Measurements from ENCODE around the gene NELFA. TPM values are rescaled to one million over a fixed set of nuclear protein-coding genes. Genes with fewer than 3 reads are reported as not detected.

The NELFA gene
- total and polyA plus RNA-seq, 2 donors, result 10.9 to 37.2 TPM

DNA sequence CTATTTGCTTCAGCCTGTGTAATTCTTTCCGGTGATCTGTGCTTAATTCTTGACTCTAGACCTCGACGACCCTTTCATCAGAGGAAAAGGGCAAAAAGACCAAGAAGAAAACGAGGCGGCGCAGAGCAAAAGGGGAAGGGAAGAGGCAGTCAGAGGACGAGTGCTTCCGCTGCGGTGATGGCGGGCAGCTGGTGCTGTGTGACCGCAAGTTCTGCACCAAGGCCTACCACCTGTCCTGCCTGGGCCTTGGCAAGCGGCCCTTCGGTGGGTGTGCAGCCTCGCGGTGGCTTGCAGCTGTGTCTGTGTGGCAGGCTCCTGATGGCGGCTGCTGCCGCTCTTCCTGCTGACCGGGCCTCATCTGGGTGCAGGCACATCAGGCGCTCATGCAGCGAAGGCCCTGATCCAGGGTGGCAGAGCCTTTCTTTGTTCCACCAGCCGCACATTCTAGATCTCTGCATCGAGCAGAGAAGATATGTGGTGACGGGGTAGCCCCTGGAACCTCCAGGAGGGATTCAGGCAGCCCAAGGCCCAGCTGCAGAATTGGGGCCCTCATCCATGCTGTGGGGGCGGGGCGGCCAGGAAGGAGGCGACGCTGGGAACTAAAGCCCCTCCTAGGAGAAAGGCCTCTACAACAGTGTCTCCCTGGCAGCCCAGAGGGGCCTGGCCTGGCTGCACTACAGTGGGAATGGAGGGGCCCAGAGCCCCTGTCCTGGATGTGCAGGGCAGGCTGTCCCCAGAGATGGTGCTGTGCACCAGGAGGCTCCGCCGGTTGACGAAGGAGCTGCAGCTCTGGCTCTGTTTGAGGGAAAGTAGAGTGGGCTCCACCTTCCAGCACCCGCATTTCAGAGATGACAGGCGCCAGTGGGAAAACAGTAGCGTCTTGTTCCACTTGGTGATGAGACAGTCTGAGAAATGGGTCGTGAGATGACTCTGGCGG lies 32.1 kb downstream of the NELFA start:
- peaks cover 94 to 96% of the 10 kb centered on the region in 2 donors for H3K36me3 ChIP-seq (ENCODE audit: control insufficient read depth in 2 of 2, insufficient read depth in 2 of 2, low read length in 1 of 2)
- no peak overlapping the region for H3K4me3 ChIP-seq (ENCODE audit: low read length in 2 of 2)
- no peaks in the 10 kb centered on the region for H3K9me3 ChIP-seq (ENCODE audit: control insufficient read depth in 2 of 2, insufficient read depth in 1 of 2, low read length in 1 of 2)
- no peaks in the 10 kb centered on the region for H3K27me3 ChIP-seq (ENCODE audit: control insufficient read depth in 2 of 2, insufficient read depth in 1 of 2, low read length in 1 of 2)
- no peak for DNase-seq (ENCODE audit: low read depth in 6 of 9, low spot score in 9 of 9)
- 97% methylated on average over 35 of the region's 35 CpGs for WGBS
- H3K4me1 ChIP-seq (ENCODE audit: control insufficient read depth in 2 of 2, insufficient read depth in 2 of 2, low read length in 2 of 2), result no peaks in the 10 kb centered on the region
- H3K27ac ChIP-seq (ENCODE audit: low read depth in 1 of 2, low read length in 1 of 2), result no peak overlapping the region

DNA sequence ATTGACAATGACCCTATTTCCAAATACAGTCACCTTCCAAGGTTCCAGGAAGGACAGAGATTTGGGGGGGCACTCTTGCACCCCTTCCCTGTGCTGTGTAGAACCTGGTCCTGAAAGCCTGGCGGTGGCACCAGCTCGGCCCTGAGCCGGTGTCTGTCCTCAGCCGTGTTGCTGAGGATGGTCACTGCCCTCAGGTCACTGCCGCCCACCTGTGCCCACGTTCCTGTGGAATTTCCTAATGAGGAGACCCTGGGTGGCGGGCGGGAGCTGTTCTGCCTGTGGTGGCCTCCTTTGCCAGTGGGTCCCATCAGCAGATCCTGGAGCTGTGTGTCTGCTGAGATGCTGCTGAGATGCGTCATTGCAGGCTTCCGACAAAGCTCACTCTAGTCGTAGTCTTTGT lies 32.9 kb downstream of the NELFA start:
- no peak overlapping the region for H3K4me3 ChIP-seq (ENCODE audit: low read length in 2 of 2)
- H3K27me3 ChIP-seq (ENCODE audit: control insufficient read depth in 2 of 2, insufficient read depth in 1 of 2, low read length in 1 of 2), result no peaks in the 10 kb centered on the region
- peaks cover 94 to 95% of the 10 kb centered on the region in 2 donors for H3K36me3 ChIP-seq (ENCODE audit: control insufficient read depth in 2 of 2, insufficient read depth in 2 of 2, low read length in 1 of 2)
- no peaks in the 10 kb centered on the region for H3K4me1 ChIP-seq (ENCODE audit: control insufficient read depth in 2 of 2, insufficient read depth in 2 of 2, low read length in 2 of 2)
- whole genome bisulfite sequencing, result 97% methylated on average over 11 of the region's 11 CpGs
- H3K9me3 ChIP-seq (ENCODE audit: control insufficient read depth in 2 of 2, insufficient read depth in 1 of 2, low read length in 1 of 2), result no peaks in the 10 kb centered on the region
- no peak for DNase-seq (ENCODE audit: low read depth in 6 of 9, low spot score in 9 of 9)
- no peak overlapping the region for H3K27ac ChIP-seq (ENCODE audit: low read depth in 1 of 2, low read length in 1 of 2)

DNA sequence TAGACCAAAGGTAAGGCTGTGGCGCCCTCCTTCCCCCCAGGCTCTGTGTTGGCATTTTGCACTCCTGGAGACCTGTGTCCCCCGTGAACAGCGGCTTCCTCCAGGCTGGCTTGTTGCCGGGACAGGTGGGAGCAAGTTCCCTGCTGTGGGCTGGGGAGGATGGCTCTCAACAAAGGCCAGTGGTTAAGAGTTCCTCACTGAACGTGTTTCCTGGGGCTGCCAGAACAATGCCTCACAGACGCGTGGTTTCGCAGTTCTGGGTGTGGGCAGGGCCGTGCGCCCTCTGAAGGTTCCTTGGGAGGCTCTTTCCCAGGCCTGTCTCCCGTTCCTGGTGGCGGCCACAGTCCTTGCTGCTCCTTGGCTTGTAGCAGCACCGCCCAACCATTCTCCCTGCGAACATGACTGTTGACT lies 33.4 kb downstream of the NELFA start:
- WGBS, result 95% methylated on average over 14 of the region's 14 CpGs
- Histone ChIP-seq H3K4me1 (ENCODE audit: control insufficient read depth in 2 of 2, insufficient read depth in 2 of 2, low read length in 2 of 2) (no peaks in the 10 kb centered on the region), H3K4me3 (ENCODE audit: low read length in 2 of 2) (no peak overlapping the region), H3K36me3 (ENCODE audit: control insufficient read depth in 2 of 2, insufficient read depth in 2 of 2, low read length in 1 of 2) (peaks cover 95 to 96% of the 10 kb centered on the region in 2 donors), H3K9me3 (ENCODE audit: control insufficient read depth in 2 of 2, insufficient read depth in 1 of 2, low read length in 1 of 2) (no peaks in the 10 kb centered on the region), H3K27ac (ENCODE audit: low read depth in 1 of 2, low read length in 1 of 2) (no peak overlapping the region), H3K27me3 (ENCODE audit: control insufficient read depth in 2 of 2, insufficient read depth in 1 of 2, low read length in 1 of 2) (no peaks in the 10 kb centered on the region)
- DNase-seq (ENCODE audit: low read depth in 6 of 9, low spot score in 9 of 9), result no peak

DNA sequence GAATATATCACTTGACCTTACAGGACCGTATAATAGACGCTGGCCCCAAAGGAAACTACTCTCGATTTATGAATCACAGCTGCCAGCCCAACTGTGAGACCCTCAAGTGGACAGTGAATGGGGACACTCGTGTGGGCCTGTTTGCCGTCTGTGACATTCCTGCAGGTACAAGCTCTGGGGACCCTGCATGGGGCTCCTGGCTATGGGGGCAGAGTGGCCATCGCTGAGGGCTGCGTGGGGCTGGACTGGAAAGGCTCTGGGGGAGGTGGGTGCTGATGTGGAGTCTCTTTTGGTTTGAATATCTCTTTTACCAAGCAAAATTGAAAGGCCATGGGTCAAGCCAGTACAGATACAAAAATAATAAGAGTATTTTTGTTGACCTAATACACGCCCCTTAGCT lies 33.9 kb downstream of the NELFA start:
- H3K4me1 ChIP-seq (ENCODE audit: control insufficient read depth in 2 of 2, insufficient read depth in 2 of 2, low read length in 2 of 2), result no peaks in the 10 kb centered on the region
- H3K27ac ChIP-seq (ENCODE audit: low read depth in 1 of 2, low read length in 1 of 2), result no peak overlapping the region
- H3K36me3 ChIP-seq (ENCODE audit: control insufficient read depth in 2 of 2, insufficient read depth in 2 of 2, low read length in 1 of 2), result peaks cover 96 to 97% of the 10 kb centered on the region in 2 donors
- no peaks in the 10 kb centered on the region for H3K27me3 ChIP-seq (ENCODE audit: control insufficient read depth in 2 of 2, insufficient read depth in 1 of 2, low read length in 1 of 2)
- WGBS, result 98% methylated on average over 8 of the region's 8 CpGs
- H3K9me3 ChIP-seq (ENCODE audit: control insufficient read depth in 2 of 2, insufficient read depth in 1 of 2, low read length in 1 of 2), result no peaks in the 10 kb centered on the region
- H3K4me3 ChIP-seq (ENCODE audit: low read length in 2 of 2), result no peak overlapping the region
- DNase-seq (ENCODE audit: low read depth in 6 of 9, low spot score in 9 of 9), result no peak

DNA sequence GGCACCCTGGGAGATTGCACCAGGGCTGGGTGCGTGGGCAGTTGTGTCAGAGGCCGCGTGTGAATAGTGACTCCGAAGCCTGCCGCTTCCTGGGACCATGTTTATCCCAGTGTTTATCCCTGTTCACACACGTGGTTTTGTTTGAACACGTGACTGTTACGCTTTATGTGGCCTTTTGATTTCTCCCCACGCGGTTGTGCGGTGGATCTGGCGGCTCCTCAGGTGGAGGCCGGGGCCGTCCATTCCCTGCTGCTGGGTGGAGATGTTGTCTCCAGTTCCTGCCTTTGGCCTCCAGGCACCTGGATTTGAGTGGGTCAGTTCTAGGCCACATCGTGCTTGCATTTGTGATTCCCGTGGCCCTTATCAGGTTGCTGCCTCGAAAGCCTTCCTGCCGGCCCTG lies 35.1 kb downstream of the NELFA start:
- Histone ChIP-seq H3K4me3 (ENCODE audit: low read length in 2 of 2) (no peak overlapping the region), H3K27ac (ENCODE audit: low read depth in 1 of 2, low read length in 1 of 2) (no peak overlapping the region), H3K9me3 (ENCODE audit: control insufficient read depth in 2 of 2, insufficient read depth in 1 of 2, low read length in 1 of 2) (no peaks in the 10 kb centered on the region), H3K36me3 (ENCODE audit: control insufficient read depth in 2 of 2, insufficient read depth in 2 of 2, low read length in 1 of 2) (peaks cover 94 to 97% of the 10 kb centered on the region in 2 donors), H3K4me1 (ENCODE audit: control insufficient read depth in 2 of 2, insufficient read depth in 2 of 2, low read length in 2 of 2) (no peaks in the 10 kb centered on the region), H3K27me3 (ENCODE audit: control insufficient read depth in 2 of 2, insufficient read depth in 1 of 2, low read length in 1 of 2) (no peaks in the 10 kb centered on the region)
- WGBS, result 99% methylated on average over 18 of the region's 18 CpGs
- no peak for DNase-seq (ENCODE audit: low read depth in 6 of 9, low spot score in 9 of 9)

DNA sequence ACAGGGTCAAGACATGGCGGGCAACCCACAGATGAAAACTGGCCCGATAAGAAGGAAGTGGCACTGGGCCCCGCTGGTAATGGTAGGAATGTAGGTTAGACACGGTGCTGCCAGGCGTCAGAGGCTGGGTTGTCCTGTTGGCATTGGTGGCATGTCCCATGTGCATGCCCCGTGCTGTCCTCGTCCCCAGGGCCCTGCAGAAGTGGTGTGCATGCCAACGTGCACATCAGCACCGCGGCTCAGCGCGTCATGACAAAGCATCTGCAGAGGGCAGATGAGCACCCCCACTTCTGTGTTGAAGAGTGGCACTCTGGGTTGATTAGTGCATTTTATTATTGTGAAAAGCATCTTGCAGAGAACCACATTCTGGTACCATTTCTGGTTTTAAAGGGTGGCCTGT lies 35.6 kb downstream of the NELFA start:
- no peak overlapping the region for H3K27ac ChIP-seq (ENCODE audit: low read depth in 1 of 2, low read length in 1 of 2)
- no peaks in the 10 kb centered on the region for H3K27me3 ChIP-seq (ENCODE audit: control insufficient read depth in 2 of 2, insufficient read depth in 1 of 2, low read length in 1 of 2)
- no peak overlapping the region for H3K4me3 ChIP-seq (ENCODE audit: low read length in 2 of 2)
- H3K4me1 ChIP-seq (ENCODE audit: control insufficient read depth in 2 of 2, insufficient read depth in 2 of 2, low read length in 2 of 2), result no peaks in the 10 kb centered on the region
- H3K9me3 ChIP-seq (ENCODE audit: control insufficient read depth in 2 of 2, insufficient read depth in 1 of 2, low read length in 1 of 2), result no peaks in the 10 kb centered on the region
- 98% methylated on average over 12 of the region's 12 CpGs for WGBS
- H3K36me3 ChIP-seq (ENCODE audit: control insufficient read depth in 2 of 2, insufficient read depth in 2 of 2, low read length in 1 of 2), result peaks cover 94 to 97% of the 10 kb centered on the region in 2 donors
- DNase-seq (ENCODE audit: low read depth in 6 of 9, low spot score in 9 of 9), result no peak

DNA sequence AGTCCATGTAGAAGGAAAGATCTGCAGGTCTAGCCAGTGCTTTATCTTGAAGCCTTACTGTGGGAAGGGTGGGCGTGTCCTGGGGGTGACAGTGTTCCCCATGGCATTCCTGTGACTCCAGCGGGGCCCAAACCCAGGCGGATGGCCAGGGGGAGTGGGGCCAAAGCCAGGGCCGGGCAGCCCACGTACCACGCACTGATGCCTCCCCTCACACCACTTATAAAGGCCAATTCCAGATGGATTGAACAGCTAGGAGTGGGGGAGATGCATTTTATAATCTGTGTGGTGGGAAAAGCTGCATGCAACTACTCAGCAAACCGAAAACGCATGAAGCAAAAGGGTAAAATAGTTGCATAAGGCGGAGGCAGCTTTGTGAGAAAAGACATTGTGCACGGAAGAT lies 36.4 kb downstream of the NELFA start:
- DNase-seq (ENCODE audit: low read depth in 6 of 9, low spot score in 9 of 9), result no peak

DNA sequence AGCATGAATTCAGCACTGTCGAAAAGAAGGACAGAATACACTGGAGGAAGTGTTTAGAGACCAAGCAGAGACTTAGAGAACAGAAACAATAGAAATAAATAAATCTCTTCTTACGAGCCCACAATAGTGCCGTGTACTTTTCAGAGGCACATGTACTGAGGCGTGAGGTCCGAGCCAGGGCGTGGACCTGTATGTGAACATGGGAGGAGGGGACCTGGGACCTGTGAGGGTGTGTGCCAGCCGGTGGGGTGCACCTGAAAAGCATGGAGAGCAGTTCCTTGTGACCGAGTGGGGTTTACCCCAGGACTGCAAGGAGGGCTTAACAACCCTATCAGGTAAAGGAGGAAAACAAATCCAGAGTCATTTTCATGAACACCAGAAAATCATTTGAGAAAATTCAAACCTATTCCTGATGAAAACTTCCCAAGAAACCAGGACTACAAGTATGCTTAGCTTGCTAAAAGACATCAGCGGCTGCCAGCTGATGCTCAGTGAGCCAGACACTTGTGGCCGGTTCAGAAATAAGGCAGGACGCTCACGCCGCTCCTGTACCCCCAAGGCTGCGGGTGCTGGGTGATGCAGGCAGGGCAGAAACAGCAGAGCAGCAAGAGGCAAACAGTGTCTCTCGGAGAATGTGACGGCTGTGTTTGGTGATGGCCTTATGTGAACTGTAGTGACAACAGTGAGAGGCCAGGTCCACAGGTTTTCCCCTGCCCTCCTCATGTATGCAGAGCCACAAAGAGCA lies 37.1 kb downstream of the NELFA start:
- Histone ChIP-seq H3K4me1 (ENCODE audit: control insufficient read depth in 2 of 2, insufficient read depth in 2 of 2, low read length in 2 of 2) (no peaks in the 10 kb centered on the region), H3K4me3 (ENCODE audit: low read length in 2 of 2) (no peak overlapping the region), H3K9me3 (ENCODE audit: control insufficient read depth in 2 of 2, insufficient read depth in 1 of 2, low read length in 1 of 2) (no peaks in the 10 kb centered on the region), H3K27me3 (ENCODE audit: control insufficient read depth in 2 of 2, insufficient read depth in 1 of 2, low read length in 1 of 2) (no peaks in the 10 kb centered on the region), H3K36me3 (ENCODE audit: control insufficient read depth in 2 of 2, insufficient read depth in 2 of 2, low read length in 1 of 2) (peaks cover 90% of the 10 kb centered on the region in 2 donors), H3K27ac (ENCODE audit: low read depth in 1 of 2, low read length in 1 of 2) (no peak overlapping the region)
- 98% methylated on average over 16 of the region's 16 CpGs for WGBS
- DNase-seq (ENCODE audit: low read depth in 6 of 9, low spot score in 9 of 9), result no peak

More for the DNA sequence above, 36.4 kb downstream of the NELFA start:
- no peak overlapping the region for H3K4me3 ChIP-seq (ENCODE audit: low read length in 2 of 2)
- no peak overlapping the region for H3K27ac ChIP-seq (ENCODE audit: low read depth in 1 of 2, low read length in 1 of 2)
- 97% methylated on average over 10 of the region's 10 CpGs for WGBS
- no peaks in the 10 kb centered on the region for H3K27me3 ChIP-seq (ENCODE audit: control insufficient read depth in 2 of 2, insufficient read depth in 1 of 2, low read length in 1 of 2)
- peaks cover 94 to 97% of the 10 kb centered on the region in 2 donors for H3K36me3 ChIP-seq (ENCODE audit: control insufficient read depth in 2 of 2, insufficient read depth in 2 of 2, low read length in 1 of 2)
- H3K4me1 ChIP-seq (ENCODE audit: control insufficient read depth in 2 of 2, insufficient read depth in 2 of 2, low read length in 2 of 2), result no peaks in the 10 kb centered on the region
- no peaks in the 10 kb centered on the region for H3K9me3 ChIP-seq (ENCODE audit: control insufficient read depth in 2 of 2, insufficient read depth in 1 of 2, low read length in 1 of 2)

DNA sequence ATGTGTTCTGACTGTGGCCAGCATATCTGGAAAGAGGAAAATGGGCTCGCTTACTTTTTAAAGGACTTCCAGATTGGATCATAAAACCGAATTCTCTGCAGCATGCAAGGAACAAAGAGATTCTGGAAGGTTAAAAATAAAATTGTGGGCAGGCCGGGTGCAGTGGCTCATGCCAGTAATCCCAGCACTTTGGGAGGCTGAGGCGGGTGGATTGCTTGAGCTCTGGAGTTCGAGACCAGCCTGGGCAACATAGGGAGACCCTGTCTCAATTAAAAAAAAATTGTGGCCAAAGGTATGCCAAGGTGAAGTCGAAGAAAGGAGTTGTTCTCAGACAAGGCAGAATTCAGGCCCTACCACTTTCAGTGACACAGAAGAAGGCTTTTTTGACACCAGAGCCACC lies 37.8 kb downstream of the NELFA start:
- H3K4me3 ChIP-seq (ENCODE audit: low read length in 2 of 2), result no peak overlapping the region
- H3K27me3 ChIP-seq (ENCODE audit: control insufficient read depth in 2 of 2, insufficient read depth in 1 of 2, low read length in 1 of 2), result no peaks in the 10 kb centered on the region
- no peak overlapping the region for H3K27ac ChIP-seq (ENCODE audit: low read depth in 1 of 2, low read length in 1 of 2)
- H3K9me3 ChIP-seq (ENCODE audit: control insufficient read depth in 2 of 2, insufficient read depth in 1 of 2, low read length in 1 of 2), result no peaks in the 10 kb centered on the region
- no peaks in the 10 kb centered on the region for H3K4me1 ChIP-seq (ENCODE audit: control insufficient read depth in 2 of 2, insufficient read depth in 2 of 2, low read length in 2 of 2)
- 98% methylated on average over 6 of the region's 6 CpGs for WGBS
- peaks cover 83 to 85% of the 10 kb centered on the region in 2 donors for H3K36me3 ChIP-seq (ENCODE audit: control insufficient read depth in 2 of 2, insufficient read depth in 2 of 2, low read length in 1 of 2)
- DNase-seq (ENCODE audit: low read depth in 6 of 9, low spot score in 9 of 9), result no peak
